Esophagus squamous epithelium (tissue), 5 donors: ENCODE measurements around the gene TGFBRAP1. TPM values are rescaled to one million over a fixed set of nuclear protein-coding genes. Genes with fewer than 3 reads are reported as not detected.
"Not testable (repeated sequence)": the region's sequence is repeated elsewhere in the genome, so short reads cannot be mapped to it uniquely, and the experiment has no call there.

ENCODE experiments used
- DNase-seq: peaks from one replicate; lab custom pipeline; 2025; lab: John Stamatoyannopoulos, UW
- H3K27ac ChIP-seq, 4 donors: fragments of 200-600 bp; sonication (generic); one replicate each; pipeline ENCODE4 v1.5.1; 2016 to 2019; ENCODE audit warnings: mild to moderate bottlenecking in 1 of 4
- H3K27me3 ChIP-seq, 4 donors: fragments of 200-600 bp; sonication (generic); 1 replicate in 3 of 4; 2 replicates in 1 of 4; pipeline versions ENCODE4 v1.5.1 to v1.6.0; 2017 to 2021; ENCODE audit warnings: antibody characterized with exemption in 1 of 4
- H3K36me3 ChIP-seq, 3 donors: fragments of 200-600 bp; sonication (generic); one replicate each; pipeline ENCODE4 v1.5.1; 2016 to 2019
- H3K4me1 ChIP-seq, 3 donors: fragments of 200-600 bp; sonication (generic); one replicate each; pipeline ENCODE4 v1.5.1; 2017 to 2019
- H3K4me3 ChIP-seq, 4 donors: fragments of 200-600 bp; sonication (generic); 1 replicate in 3 of 4; 2 replicates in 1 of 4; pipeline ENCODE4 v1.5.1; 2016 to 2019; ENCODE audit warnings: mild to moderate bottlenecking in 2 of 4, moderate library complexity in 1 of 4
- H3K9me3 ChIP-seq, 3 donors: fragments of 200-600 bp; sonication (generic); one replicate each; pipeline ENCODE4 v1.5.1; 2016 to 2019
- POLR2A ChIP-seq, 4 donors: fragments of 450-650 bp; IDR thresholded peaks; one replicate each; pipeline ENCODE4 v1.6.1; 2017; ENCODE audit warnings: antibody characterized with exemption in 4 of 4, mild to moderate bottlenecking in 4 of 4, moderate library complexity in 3 of 4
- WGBS, 2 donors: methylation state at CpG; one replicate each; pipeline ENCODE4 v1.1.5; 2018; 5-methylcytosine and 5-hydroxymethylcytosine counted together
- intact Hi-C: fragments of 100-400 bp; cut with DNase I; formaldehyde crosslinking; loops from one replicate; pipeline ENCODE4 v1.15.0; 2022
- total RNA-seq, 4 donors: library from RNA; depleted of rRNA; stranded (reverse); fragments of >200 nt; gene quantifications; one replicate each; pipeline ENCODE4 v1.1.0, GENCODE V29; 2016
- TF ChIP-seq, protein P1 (sequence below), 6 experiments: fragments of 450-650 bp in 4 of 6; fragments of 200-600 bp in 2 of 6; sonication (generic) in 2 of 6; IDR thresholded peaks; one replicate each; pipeline ENCODE4 v1.5.1; 2016 to 2019; ENCODE audit warnings: antibody characterized with exemption in 6 of 6, mild to moderate bottlenecking in 4 of 6, moderate library complexity in 4 of 6
- donor health status: DM: yes; HTN: yes; CAD: no.

TGFBRAP1 gene
- total RNA-seq, 4 donors from 2014 or later = 11.7 to 24.6 (median 15.6) TPM

DNA sequence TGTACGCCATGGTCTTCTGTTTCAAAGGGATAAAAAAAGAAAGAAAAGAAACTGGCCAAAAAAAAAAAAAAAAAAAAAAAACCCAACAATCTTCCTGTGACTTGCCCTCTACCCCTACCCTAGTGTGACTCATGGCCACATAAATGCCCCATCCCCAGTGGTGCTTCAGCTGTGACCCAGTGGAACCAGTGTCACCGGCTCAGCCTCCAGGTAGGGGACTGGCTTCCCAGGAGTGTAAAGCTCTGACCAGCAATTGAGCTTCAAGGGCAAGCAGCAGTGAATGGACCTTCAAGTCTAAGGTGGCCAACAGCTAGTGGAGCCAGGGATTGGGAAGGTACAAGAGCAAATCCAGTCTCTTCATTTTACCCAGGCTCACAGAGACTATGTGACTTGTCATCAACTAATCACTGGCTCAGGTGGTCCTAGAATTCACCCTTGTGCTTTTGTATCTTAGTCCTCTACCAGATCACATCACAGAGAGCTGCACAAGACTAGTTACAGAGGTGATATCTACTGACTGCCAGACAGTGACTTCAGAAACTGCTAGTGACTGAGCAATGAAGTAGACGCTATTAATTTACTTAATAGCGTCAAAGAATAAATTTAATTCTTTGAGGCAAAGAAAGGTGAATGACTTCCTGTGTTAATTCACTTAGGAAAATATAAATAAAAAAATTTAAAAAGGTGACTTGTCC is 1.3 kb upstream of the TGFBRAP1 start:
- peaks cover 14 to 35% (median 15%) of the 10 kb centered on the region in 3 donors for H3K4me1 ChIP-seq
- no peak for TF ChIP-seq POLR2A (IDR thresholded peaks at IDR 0.05)
- TF ChIP-seq, protein P1, sequence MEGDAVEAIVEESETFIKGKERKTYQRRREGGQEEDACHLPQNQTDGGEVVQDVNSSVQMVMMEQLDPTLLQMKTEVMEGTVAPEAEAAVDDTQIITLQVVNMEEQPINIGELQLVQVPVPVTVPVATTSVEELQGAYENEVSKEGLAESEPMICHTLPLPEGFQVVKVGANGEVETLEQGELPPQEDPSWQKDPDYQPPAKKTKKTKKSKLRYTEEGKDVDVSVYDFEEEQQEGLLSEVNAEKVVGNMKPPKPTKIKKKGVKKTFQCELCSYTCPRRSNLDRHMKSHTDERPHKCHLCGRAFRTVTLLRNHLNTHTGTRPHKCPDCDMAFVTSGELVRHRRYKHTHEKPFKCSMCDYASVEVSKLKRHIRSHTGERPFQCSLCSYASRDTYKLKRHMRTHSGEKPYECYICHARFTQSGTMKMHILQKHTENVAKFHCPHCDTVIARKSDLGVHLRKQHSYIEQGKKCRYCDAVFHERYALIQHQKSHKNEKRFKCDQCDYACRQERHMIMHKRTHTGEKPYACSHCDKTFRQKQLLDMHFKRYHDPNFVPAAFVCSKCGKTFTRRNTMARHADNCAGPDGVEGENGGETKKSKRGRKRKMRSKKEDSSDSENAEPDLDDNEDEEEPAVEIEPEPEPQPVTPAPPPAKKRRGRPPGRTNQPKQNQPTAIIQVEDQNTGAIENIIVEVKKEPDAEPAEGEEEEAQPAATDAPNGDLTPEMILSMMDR (IDR thresholded peaks at IDR 0.05) = no peak
- peak overlapping the region in 2 of 4 donors; percentile 88 to 95 for H3K27ac ChIP-seq
- H3K4me3 ChIP-seq = no peak overlapping the region
- no peaks in the 10 kb centered on the region for H3K27me3 ChIP-seq
- intact Hi-C loops = no loop called here
- 93 to 96% methylated on average over 4 of the region's 4 CpGs for WGBS, 2 donors
- H3K36me3 ChIP-seq = peaks cover 0 to 10% (median 0%) of the 10 kb centered on the region in 3 donors
- no peaks in the 10 kb centered on the region for H3K9me3 ChIP-seq
- no peak for DNase-seq

DNA sequence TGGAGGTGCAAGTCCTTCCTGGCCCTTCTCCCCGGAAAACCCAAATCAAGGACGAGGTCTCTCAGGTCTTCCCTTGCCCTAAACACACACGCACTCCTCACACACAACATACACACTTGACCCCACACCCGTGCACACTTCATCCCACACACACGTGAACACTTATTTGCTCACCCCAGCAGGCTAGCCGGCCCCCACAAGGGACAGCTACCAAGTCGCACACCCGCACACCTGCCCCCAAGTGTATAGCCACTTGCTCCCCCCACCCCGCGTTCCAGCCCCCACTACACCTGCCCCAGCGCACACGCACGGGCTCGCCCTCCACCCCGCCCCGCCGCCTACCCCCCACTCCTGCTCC is 359 bp downstream of the TGFBRAP1 start:
- WGBS, 2 donors = 0% methylated on average over 4 to 10 of the region's 17 CpGs
- no peaks in the 10 kb centered on the region for H3K27me3 ChIP-seq
- H3K36me3 ChIP-seq = peaks cover 0 to 16% (median 0%) of the 10 kb centered on the region in 3 donors
- no peak for DNase-seq
- H3K27ac ChIP-seq = peak overlapping the region; percentile 81 to 95 (median 94)
- no peak for TF ChIP-seq POLR2A (IDR thresholded peaks at IDR 0.05)
- TF ChIP-seq, protein P1 (IDR thresholded peaks at IDR 0.05) = no peak
- intact Hi-C loops = no loop called here
- H3K4me1 ChIP-seq = peaks cover 14 to 50% (median 15%) of the 10 kb centered on the region in 3 donors
- H3K4me3 ChIP-seq = peak overlapping the region; percentile 63 to 86 (median 79)
- no peaks in the 10 kb centered on the region for H3K9me3 ChIP-seq

DNA sequence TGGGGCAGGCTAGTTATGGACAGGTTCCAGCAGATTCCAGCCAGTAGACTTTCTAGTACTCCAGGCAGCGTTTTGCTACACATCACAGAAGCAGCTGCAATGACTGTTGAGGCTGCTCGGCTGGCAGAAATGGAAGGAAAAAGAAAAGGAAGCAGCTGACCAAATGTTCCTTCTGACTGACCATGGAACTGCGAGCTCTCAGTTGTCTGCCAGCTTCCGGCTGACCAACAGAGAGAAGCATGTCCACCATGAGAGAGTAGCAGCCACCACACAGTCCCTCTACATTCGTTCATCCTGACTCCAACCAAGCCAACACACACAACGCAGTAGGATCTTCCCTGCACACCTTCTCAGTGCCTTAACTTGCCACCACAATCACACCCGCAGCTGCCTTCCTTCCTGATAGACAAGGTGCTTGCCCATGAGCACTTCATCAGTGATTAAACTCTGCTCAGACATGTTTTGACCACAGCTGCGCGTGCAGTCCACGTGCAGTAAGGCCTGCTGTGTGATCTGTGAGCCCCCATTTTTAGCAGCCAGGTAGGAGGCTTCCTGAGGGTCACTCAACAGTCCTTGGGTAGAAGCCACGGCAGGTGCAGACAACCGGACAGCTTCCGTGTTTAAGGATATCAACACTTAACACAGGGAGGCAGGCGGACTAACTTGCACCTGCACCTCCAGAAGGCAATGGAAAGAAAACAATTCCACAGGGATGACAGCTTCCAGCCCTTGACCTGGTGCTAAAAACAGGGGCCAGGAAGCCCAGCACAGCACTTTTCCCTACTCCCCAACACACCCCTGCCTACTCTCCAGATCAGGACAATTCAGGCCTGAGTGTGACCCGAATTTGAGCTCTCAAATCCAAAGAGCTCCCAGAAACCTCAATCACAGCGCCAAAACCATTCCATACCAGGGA is 996 bp downstream of the TGFBRAP1 start:
- Histone ChIP-seq H3K4me1 (peaks cover 14 to 50% (median 15%) of the 10 kb centered on the region in 3 donors), H3K27ac (peak overlapping the region; percentile 81 to 95 (median 94))
- 17 to 25% methylated on average over 8 to 12 of the region's 16 CpGs for WGBS, 2 donors

DNA sequence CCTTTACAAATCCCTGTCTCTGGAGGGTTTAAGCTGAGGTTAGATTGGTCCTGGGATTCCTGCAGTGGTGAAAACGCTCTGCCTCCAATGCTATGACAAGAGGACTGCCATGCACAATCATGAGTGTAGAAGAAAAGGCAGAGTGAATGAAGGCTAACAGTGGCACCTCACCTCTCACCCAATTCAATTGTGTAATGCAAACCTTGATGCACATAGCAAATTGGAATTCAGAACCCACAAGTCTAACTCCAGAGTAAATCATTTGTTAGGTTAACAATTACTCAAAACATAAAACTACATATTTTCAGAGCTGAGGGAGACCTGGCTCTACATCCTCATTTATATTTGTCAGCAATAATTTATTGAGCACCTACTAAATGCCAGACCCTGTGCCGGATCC is 1.8 kb downstream of the TGFBRAP1 start:
- DNase-seq = no peak
- H3K27me3 ChIP-seq = no peaks in the 10 kb centered on the region
- 71 to 86% methylated on average over 2 of the region's 2 CpGs for WGBS, 2 donors
- H3K9me3 ChIP-seq = no peaks in the 10 kb centered on the region
- H3K27ac ChIP-seq = no peak overlapping the region
- H3K4me3 ChIP-seq = no peak overlapping the region
- peaks cover 0 to 12% (median 0%) of the 10 kb centered on the region in 3 donors for H3K36me3 ChIP-seq
- H3K4me1 ChIP-seq = peaks cover 14 to 50% (median 15%) of the 10 kb centered on the region in 3 donors
- intact Hi-C loops = no loop called here
- TF ChIP-seq, protein P1 (IDR thresholded peaks at IDR 0.05) = no peak
- TF ChIP-seq POLR2A (IDR thresholded peaks at IDR 0.05) = no peak

More for the DNA sequence above, 996 bp downstream of the TGFBRAP1 start:
- DNase-seq = no peak
- Histone ChIP-seq H3K27me3 (no peaks in the 10 kb centered on the region), H3K4me3 (peak overlapping the region; percentile 63 to 86 (median 79)), H3K36me3 (peaks cover 0 to 12% (median 0%) of the 10 kb centered on the region in 3 donors), H3K9me3 (no peaks in the 10 kb centered on the region)
- intact Hi-C loops = no loop called here
- peak in 1 of 4 donors; percentile 11 for TF ChIP-seq POLR2A (IDR thresholded peaks at IDR 0.05)
- TF ChIP-seq, protein P1 (IDR thresholded peaks at IDR 0.05) = no peak

DNA sequence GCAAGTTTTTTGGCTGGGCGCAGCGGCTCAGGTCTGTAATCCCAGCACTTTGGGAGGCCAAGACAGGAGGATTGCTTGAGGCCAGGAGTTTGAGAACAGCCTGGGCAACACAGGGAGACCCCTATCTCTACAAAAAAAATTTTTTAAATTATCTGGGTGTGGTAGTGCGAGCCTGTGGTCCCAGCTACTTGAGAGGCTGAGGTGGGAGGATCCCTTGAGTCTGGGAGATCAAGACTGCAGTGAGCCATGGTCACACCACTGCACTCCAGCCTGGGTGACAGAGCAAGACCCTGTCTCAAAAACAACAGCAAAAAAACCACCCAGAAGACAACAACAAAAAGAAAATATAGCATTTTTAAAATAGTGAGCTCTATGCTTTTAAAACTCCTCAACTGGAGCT is 2.3 kb downstream of the TGFBRAP1 start:
- 83 to 89% methylated on average over 3 of the region's 3 CpGs for WGBS, 2 donors
- H3K27me3 ChIP-seq, DNase-seq, H3K27ac ChIP-seq, intact Hi-C loops, H3K4me3 ChIP-seq, H3K9me3 ChIP-seq: not testable (repeated sequence)
- H3K36me3 ChIP-seq = peaks cover 0 to 12% (median 0%) of the 10 kb centered on the region in 3 donors
- H3K4me1 ChIP-seq = peaks cover 14 to 50% (median 15%) of the 10 kb centered on the region in 3 donors
